Mucosa of descending colon (tissue), 3 donors: Measurements from ENCODE around the gene AKIRIN2. TPM values are rescaled to one million over a fixed set of nuclear protein-coding genes. Genes with fewer than 3 reads are reported as not detected.

ENCODE experiments used
- ATAC-seq: fragments of 200-7000 bp; cut with Tn5 transposase; one replicate; pipeline ENCODE4 v1.9.1; 2020; ENCODE audit warnings: mild to moderate bottlenecking, moderate library complexity
- DNase-seq, 3 donors: peaks; one replicate each; pipeline ENCODE4 v3.0.0-alpha.2; 2020
- H3K36me3 ChIP-seq: fragments of 200-600 bp; one replicate; pipeline ENCODE4 v1.8.0; 2021; ENCODE audit warnings: low read depth, mild to moderate bottlenecking
- H3K4me1 ChIP-seq: fragments of 200-600 bp; one replicate; pipeline ENCODE4 v1.8.0; 2021; ENCODE audit warnings: low read depth, mild to moderate bottlenecking
- H3K4me3 ChIP-seq: fragments of 200-600 bp; one replicate; pipeline ENCODE4 v1.8.0; 2021; ENCODE audit warnings: mild to moderate bottlenecking
- H3K9me3 ChIP-seq: fragments of 200-600 bp; one replicate; pipeline ENCODE4 v1.8.0; 2021; ENCODE audit warnings: mild to moderate bottlenecking
- CTCF ChIP-seq: fragments of 200-600 bp; IDR thresholded peaks from one replicate; pipeline ENCODE4 v1.8.0; 2022; ENCODE audit warnings: antibody characterized with exemption, mild to moderate bottlenecking
- intact Hi-C, 2 donors: fragments of 100-400 bp; cut with DNase I in 1 of 2; cut with micrococcal nuclease in 1 of 2; formaldehyde crosslinking; loops; one replicate each; pipeline versions ENCODE4 v1.11.0 to v1.11.1; 2022; cut with DNase I, micrococcal nuclease
- total RNA-seq, 3 donors: library from RNA; stranded (reverse); fragmentation: NEBNext Ultra II Directional in 2 of 3; extraction: Animal tissue kit (Norgen Biotek cat#: 25700) in 2 of 3; gene quantifications; one replicate each; pipeline versions ENCODE4 v1.2.1 to v1.2.4, GENCODE V29; 2021 to 2023
- donor health status: DM: no; HTN: no; CAD: no; lungs with moderate emphysema.
- donor health status: DM: no; HTN: no; CAD: no.
- donor health status: DM: no; HTN: yes; CAD: no.

AKIRIN2 gene
- total RNA-seq, 3 donors from 2014 or later = 32.3 to 41.0 (median 33.2) TPM

GRCh38 chr6:87660226-87660911 is 41.7 kb downstream of the AKIRIN2 start:
- Histone ChIP-seq H3K9me3 (no peaks in the 10 kb centered on the region), H3K4me3 (no peak overlapping the region), H3K4me1 (no peaks in the 10 kb centered on the region), H3K36me3 (no peaks in the 10 kb centered on the region)
- intact Hi-C loops = no loop called here
- TF ChIP-seq CTCF = no peak
- no peak for ATAC-seq
- no peak for DNase-seq

GRCh38 chr6:87658516-87658915 is 43.5 kb downstream of the AKIRIN2 start:
- no peaks in the 10 kb centered on the region for H3K9me3 ChIP-seq
- no peak overlapping the region for H3K4me3 ChIP-seq
- no peak for ATAC-seq
- intact Hi-C loops = no loop called here
- no peaks in the 10 kb centered on the region for H3K36me3 ChIP-seq
- no peaks in the 10 kb centered on the region for H3K4me1 ChIP-seq
- DNase-seq = no peak
- no peak for TF ChIP-seq CTCF

- H3K36me3 ChIP-seq = no peaks in the 10 kb centered on the region
- peak; percentile 45 for ATAC-seq
- no peaks in the 10 kb centered on the region for H3K4me1 ChIP-seq
- H3K9me3 ChIP-seq = no peaks in the 10 kb centered on the region
- no peak for TF ChIP-seq CTCF
- H3K4me3 ChIP-seq = no peak overlapping the region
- no peak for DNase-seq
- intact Hi-C loops = no loop called here
Measured at GRCh38 chr6:87656857-87657256, 45.2 kb downstream of the AKIRIN2 start.

- no peaks in the 10 kb centered on the region for H3K36me3 ChIP-seq
- TF ChIP-seq CTCF = no peak
- no peaks in the 10 kb centered on the region for H3K4me1 ChIP-seq
- no peak overlapping the region for H3K4me3 ChIP-seq
- intact Hi-C loops = no loop called here
- no peaks in the 10 kb centered on the region for H3K9me3 ChIP-seq
- DNase-seq (no peak), ATAC-seq (no peak)
Measured at GRCh38 chr6:87655824-87656223, 46.2 kb downstream of the AKIRIN2 start.

GRCh38 chr6:87654875-87655454 is 47.1 kb downstream of the AKIRIN2 start:
- TF ChIP-seq CTCF = no peak
- no peak overlapping the region for H3K4me3 ChIP-seq
- intact Hi-C loops = no loop called here
- no peaks in the 10 kb centered on the region for H3K4me1 ChIP-seq
- DNase-seq (no peak), ATAC-seq (no peak)
- H3K9me3 ChIP-seq = no peaks in the 10 kb centered on the region
- H3K36me3 ChIP-seq = no peaks in the 10 kb centered on the region
